PC-9 (cell line): ENCODE results near the gene CHRDL2.

Experiments
- CTCF ChIP-seq: fragments of 200-600 bp; sonication (generic); conservative IDR thresholded peaks from 2 replicates; pipeline ENCODE4 v1.6.1; 2017; ENCODE audit warnings: mixed run types, antibody characterized with exemption, mild to moderate bottlenecking, moderate library complexity
- EZH2 ChIP-seq: fragments of 200-600 bp; sonication (generic); IDR thresholded peaks from 2 replicates; pipeline ENCODE4 v1.8.0; 2017; ENCODE audit warnings: antibody characterized with exemption, low read depth

GRCh38 chr11:74775762-74776161, 44.5 kb upstream of the CHRDL2 start:
- TF ChIP-seq CTCF, result no peak
- no peak for TF ChIP-seq EZH2
